Tibial artery (tissue), 4 donors: ENCODE measurements around the gene SYNDIG1.

Source experiments
- DNase-seq, 2 donors: peaks; one replicate each; pipeline ENCODE4 v3.0.0-alpha.2; 2019
- H3K27ac ChIP-seq, 2 donors: fragments of 200-600 bp; sonication (generic) in 1 of 2; 1 replicate in 1 of 2; 2 replicates in 1 of 2; pipeline ENCODE4 v1.5.1; 2018 to 2019; ENCODE audit warnings: mild to moderate bottlenecking in 1 of 2
- H3K27me3 ChIP-seq, 2 donors: fragments of 200-600 bp; sonication (generic) in 1 of 2; one replicate each; pipeline versions ENCODE4 v1.5.1 to v1.6.0; 2016 to 2019
- H3K36me3 ChIP-seq, 3 donors: fragments of 200-600 bp; sonication (generic) in 2 of 3; one replicate each; pipeline ENCODE4 v1.5.1; 2016 to 2019; ENCODE audit warnings: mild to moderate bottlenecking in 2 of 3
- H3K4me1 ChIP-seq, 4 donors: fragments of 200-600 bp; sonication (generic) in 2 of 4; 1 replicate in 3 of 4; 2 replicates in 1 of 4; pipeline ENCODE4 v1.5.1; 2016 to 2019
- H3K4me3 ChIP-seq, 2 donors: fragments of 200-600 bp; sonication (generic) in 1 of 2; 1 replicate in 1 of 2; 2 replicates in 1 of 2; pipeline ENCODE4 v1.5.1; 2018 to 2019; ENCODE audit warnings: mild to moderate bottlenecking in 2 of 2
- H3K9me3 ChIP-seq, 3 donors: fragments of 200-600 bp; sonication (generic) in 1 of 3; one replicate each; pipeline ENCODE4 v1.5.1; 2016 to 2019
- intact Hi-C: fragments of 100-400 bp; cut with DNase I; formaldehyde crosslinking; loops from one replicate; pipeline ENCODE4 v1.15.0; 2023; ENCODE audit warnings: low total_unique reads
- TF ChIP-seq, protein P1 (sequence below), 2 experiments: fragments of 200-600 bp in 1 of 2; fragments of 450-650 bp in 1 of 2; IDR thresholded peaks; one replicate each; pipeline ENCODE4 v1.5.1; 2017 to 2019; ENCODE audit warnings: antibody characterized with exemption in 2 of 2, mild to moderate bottlenecking in 1 of 2, moderate library complexity in 1 of 2

The SYNDIG1 gene

DNA sequence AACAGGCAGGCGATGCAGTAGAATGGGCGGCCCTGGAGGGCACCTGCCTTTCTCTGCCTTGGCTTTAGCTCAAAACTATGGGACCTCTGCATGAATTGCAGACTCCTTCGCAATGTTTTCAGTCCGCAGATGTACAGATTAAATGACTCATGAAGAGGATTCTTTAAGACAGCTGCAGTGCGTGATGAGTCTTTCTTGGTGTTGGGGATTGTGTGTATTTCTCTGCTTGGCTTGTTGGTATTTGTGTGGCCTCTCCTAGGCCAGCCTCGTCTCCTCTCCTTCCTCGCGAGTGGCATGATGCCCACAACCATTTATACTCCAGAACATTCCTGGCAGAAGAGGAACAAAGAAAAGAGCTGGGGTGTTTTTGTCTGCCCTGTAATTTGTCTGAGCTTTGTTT is 110.6 kb downstream of the SYNDIG1 start:
- H3K4me1 ChIP-seq: no peaks in the 10 kb centered on the region
- H3K27me3 ChIP-seq: no peaks in the 10 kb centered on the region
- H3K27ac ChIP-seq: no peak overlapping the region
- TF ChIP-seq, protein P1, sequence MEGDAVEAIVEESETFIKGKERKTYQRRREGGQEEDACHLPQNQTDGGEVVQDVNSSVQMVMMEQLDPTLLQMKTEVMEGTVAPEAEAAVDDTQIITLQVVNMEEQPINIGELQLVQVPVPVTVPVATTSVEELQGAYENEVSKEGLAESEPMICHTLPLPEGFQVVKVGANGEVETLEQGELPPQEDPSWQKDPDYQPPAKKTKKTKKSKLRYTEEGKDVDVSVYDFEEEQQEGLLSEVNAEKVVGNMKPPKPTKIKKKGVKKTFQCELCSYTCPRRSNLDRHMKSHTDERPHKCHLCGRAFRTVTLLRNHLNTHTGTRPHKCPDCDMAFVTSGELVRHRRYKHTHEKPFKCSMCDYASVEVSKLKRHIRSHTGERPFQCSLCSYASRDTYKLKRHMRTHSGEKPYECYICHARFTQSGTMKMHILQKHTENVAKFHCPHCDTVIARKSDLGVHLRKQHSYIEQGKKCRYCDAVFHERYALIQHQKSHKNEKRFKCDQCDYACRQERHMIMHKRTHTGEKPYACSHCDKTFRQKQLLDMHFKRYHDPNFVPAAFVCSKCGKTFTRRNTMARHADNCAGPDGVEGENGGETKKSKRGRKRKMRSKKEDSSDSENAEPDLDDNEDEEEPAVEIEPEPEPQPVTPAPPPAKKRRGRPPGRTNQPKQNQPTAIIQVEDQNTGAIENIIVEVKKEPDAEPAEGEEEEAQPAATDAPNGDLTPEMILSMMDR (IDR thresholded peaks at IDR 0.05): no peak
- intact Hi-C loops: no loop called here
- no peaks in the 10 kb centered on the region for H3K9me3 ChIP-seq
- no peaks in the 10 kb centered on the region for H3K36me3 ChIP-seq
- no peak overlapping the region for H3K4me3 ChIP-seq
- DNase-seq: no peak

DNA sequence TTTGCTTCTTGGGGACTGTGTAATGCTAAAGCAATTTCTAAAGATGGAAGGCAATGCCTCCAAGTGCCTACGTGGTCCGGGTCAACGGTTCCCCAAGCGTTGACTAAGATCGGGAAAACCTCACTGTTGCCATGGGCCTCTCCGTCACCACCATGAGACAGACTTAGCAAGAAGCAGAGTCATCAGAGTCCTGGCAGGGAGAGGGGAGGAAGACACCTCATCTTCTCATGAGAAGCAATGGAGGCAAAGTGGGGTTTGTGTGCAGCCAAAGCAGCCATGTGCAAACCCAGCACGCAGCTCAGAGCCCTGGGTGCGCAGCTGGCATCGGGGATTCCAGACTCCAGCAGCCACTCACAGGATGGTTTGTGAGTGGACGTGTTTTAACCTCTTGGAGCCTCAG is 111.4 kb downstream of the SYNDIG1 start:
- DNase-seq: no peak
- Histone ChIP-seq H3K27ac (no peak overlapping the region), H3K27me3 (no peaks in the 10 kb centered on the region), H3K4me1 (no peaks in the 10 kb centered on the region), H3K9me3 (no peaks in the 10 kb centered on the region), H3K4me3 (no peak overlapping the region), H3K36me3 (no peaks in the 10 kb centered on the region)
- TF ChIP-seq, protein P1 (IDR thresholded peaks at IDR 0.05): no peak
- intact Hi-C loops: no loop called here

DNA sequence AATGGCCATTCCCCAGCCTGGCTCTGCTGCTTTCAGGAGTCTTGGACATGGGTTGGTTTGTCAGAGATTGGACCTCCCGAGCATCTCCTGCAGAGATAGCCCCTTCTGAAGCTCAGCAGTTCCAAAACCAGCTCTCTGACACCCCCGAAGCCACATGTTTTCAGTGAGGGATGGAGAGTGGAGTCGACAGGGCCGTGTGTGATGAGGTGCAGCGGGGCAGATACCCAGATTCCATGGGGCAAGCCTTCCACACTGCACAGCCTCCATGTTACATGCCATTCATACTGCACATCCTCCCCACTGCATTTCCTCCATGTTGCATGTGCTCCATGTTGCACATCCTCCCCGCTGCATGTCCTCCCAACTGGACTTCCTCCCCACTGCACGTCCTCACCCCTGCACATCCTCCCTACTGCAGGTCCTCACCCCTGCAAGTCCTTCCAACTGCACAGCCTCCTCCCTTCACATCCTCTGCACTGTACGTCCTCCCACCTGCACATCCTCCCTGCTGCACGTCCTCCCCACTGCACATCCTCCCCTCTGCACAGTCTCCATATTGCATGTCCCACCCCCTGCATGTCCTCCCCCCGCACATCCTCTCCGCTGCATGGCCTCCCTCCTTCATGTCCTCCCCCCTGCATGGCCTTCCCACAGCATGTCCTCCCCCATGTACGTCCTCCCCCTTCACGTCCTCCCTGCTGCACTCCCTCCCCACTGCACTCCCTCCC is 112.2 kb downstream of the SYNDIG1 start:
- TF ChIP-seq, protein P1 (IDR thresholded peaks at IDR 0.05): no peak
- H3K4me1 ChIP-seq: no peaks in the 10 kb centered on the region
- no peak overlapping the region for H3K27ac ChIP-seq
- intact Hi-C loops: no loop called here
- H3K36me3 ChIP-seq: no peaks in the 10 kb centered on the region
- H3K9me3 ChIP-seq: no peaks in the 10 kb centered on the region
- no peaks in the 10 kb centered on the region for H3K27me3 ChIP-seq
- DNase-seq: no peak
- no peak overlapping the region for H3K4me3 ChIP-seq

DNA sequence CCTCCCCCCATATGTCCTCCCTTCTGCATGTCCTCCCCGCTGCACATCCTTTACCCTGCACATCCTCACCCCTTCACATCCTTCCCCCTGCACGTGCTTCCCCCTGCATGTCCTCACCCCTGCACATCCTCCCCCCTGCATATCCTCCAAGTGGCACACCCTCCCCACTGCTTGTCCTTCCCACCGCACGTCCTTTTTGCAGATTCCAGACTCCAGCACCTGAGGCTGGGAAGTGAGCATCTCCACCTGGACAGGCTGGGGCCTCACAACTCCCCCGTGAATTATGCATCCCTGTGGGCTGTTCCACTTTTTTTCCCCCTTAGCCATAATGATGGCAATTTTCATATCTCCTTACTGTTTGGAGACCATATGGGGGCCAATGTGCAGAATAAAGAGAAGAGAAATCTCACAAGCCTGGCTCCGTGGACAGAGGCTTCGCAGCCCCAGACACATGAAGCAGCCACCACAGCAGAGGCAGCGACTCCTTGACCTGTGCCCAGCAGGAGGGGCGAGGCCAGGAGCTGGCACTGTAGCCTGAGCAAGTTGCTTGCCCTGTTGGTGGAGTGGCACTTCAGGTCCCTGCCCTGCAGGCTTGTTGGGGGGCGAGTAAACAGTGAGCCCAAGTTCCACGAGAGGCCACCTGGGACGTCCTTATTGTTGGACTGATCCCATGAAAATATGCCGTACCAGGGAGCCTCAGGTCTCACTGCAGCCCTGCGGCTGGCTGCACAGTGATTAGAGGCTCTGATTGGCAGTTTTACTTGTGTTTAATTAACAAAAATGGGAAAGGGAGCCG is 113.1 kb downstream of the SYNDIG1 start:
- Histone ChIP-seq H3K36me3 (no peaks in the 10 kb centered on the region), H3K4me3 (no peak overlapping the region), H3K4me1 (no peaks in the 10 kb centered on the region), H3K27me3 (no peaks in the 10 kb centered on the region), H3K27ac (no peak overlapping the region), H3K9me3 (no peaks in the 10 kb centered on the region)
- TF ChIP-seq, protein P1 (IDR thresholded peaks at IDR 0.05): no peak
- intact Hi-C loops: no loop called here
- no peak for DNase-seq

DNA sequence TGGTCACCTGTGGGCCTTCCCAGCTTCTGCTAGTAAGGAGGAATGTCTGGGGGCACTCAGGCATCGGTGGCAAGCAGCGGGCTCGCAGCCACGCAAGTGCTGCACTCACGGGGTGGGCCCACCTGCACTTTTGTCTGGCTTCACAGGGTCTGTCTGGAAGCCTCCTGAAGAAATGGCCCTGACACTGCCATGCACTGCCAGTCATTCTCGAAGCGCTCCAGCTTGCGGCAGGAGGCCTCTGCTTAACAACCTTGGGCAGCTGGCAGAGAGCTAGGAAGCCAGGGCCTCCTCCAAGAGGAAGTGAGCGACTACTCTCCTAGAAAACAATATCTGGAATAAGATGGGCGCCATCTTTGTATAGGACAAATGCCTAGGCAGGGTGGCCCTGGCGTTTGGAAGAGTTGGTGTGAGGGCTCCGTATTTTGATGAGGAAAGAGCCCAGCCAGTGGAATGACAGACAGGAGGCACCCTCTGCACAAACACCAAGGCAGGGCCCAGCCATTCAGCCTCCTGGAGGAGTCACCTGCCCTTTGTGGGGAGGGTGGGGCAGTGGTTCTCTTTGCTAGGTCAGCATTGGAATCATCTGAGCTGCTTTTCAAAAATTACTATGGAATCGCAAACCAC is 113.9 kb downstream of the SYNDIG1 start:
- H3K36me3 ChIP-seq: no peaks in the 10 kb centered on the region
- no peaks in the 10 kb centered on the region for H3K9me3 ChIP-seq
- DNase-seq: no peak
- H3K27me3 ChIP-seq: no peaks in the 10 kb centered on the region
- no peak overlapping the region for H3K4me3 ChIP-seq
- intact Hi-C loops: no loop called here
- TF ChIP-seq, protein P1 (IDR thresholded peaks at IDR 0.05): no peak
- H3K27ac ChIP-seq: no peak overlapping the region
- H3K4me1 ChIP-seq: no peaks in the 10 kb centered on the region
